Adipocyte (in vitro differentiated cells): ENCODE measurements around the gene KRT31.
A peak's percentile ranks its signal among the peaks of the same experiment; 100 is the strongest.
"Not testable (repeated sequence)": the region's sequence is repeated elsewhere in the genome, so short reads cannot be mapped to it uniquely, and the experiment has no call there.

Source experiments
- DNase-seq: peaks from one replicate; pipeline ENCODE4 v3.0.0-alpha.2; 2015; ENCODE audit warnings: low read depth
- H3K27me3 ChIP-seq: replicated peaks from 2 replicates; pipeline ENCODE4 v1.7.0; 2013; ENCODE audit warnings: mild to moderate bottlenecking, low read length, moderate library complexity; ENCODE audit not compliant: control insufficient read depth, insufficient read depth
- H3K36me3 ChIP-seq: 2 replicates; pipeline ENCODE4 v1.7.0; 2013; ENCODE audit warnings: low read length, mild to moderate bottlenecking, moderate library complexity; ENCODE audit not compliant: control insufficient read depth, insufficient read depth, severe bottlenecking
- H3K4me1 ChIP-seq: 2 replicates; pipeline ENCODE4 v1.7.0; 2013; ENCODE audit warnings: mild to moderate bottlenecking, low read length, moderate library complexity; ENCODE audit not compliant: control insufficient read depth, insufficient read depth
- H3K4me3 ChIP-seq: 2 replicates; pipeline ENCODE4 v1.7.0; 2013; ENCODE audit warnings: mild to moderate bottlenecking, low read length, moderate library complexity
- H3K9ac ChIP-seq: 2 replicates; pipeline ENCODE4 v1.7.0; 2013; ENCODE audit warnings: mild to moderate bottlenecking, low read length, moderate library complexity
- H3K9me3 ChIP-seq: 2 replicates; pipeline ENCODE4 v1.7.0; 2013; ENCODE audit warnings: mild to moderate bottlenecking, low read length, moderate library complexity; ENCODE audit not compliant: control insufficient read depth

Gene KRT31

GRCh38 chr17:41360296-41360995, 37.0 kb downstream of the KRT31 start:
- Histone ChIP-seq H3K4me3 (no peak overlapping the region), H3K4me1 (no peaks in the 10 kb centered on the region), H3K36me3 (no peaks in the 10 kb centered on the region), H3K27me3 (no peaks in the 10 kb centered on the region), H3K9me3 (peaks cover 11% of the 10 kb centered on the region), H3K9ac (no peak overlapping the region)
- peak; percentile 21 for DNase-seq

- no peak for DNase-seq
- no peaks in the 10 kb centered on the region for H3K4me1 ChIP-seq
- peaks cover 9% of the 10 kb centered on the region for H3K27me3 ChIP-seq
- no peak overlapping the region for H3K9ac ChIP-seq
- no peaks in the 10 kb centered on the region for H3K36me3 ChIP-seq
- H3K4me3 ChIP-seq, result no peak overlapping the region
- H3K9me3 ChIP-seq, result peaks cover 11% of the 10 kb centered on the region
Observed at GRCh38 chr17:41354536-41354935, 42.9 kb downstream of the KRT31 start.

- Histone ChIP-seq H3K4me1 (no peaks in the 10 kb centered on the region), H3K36me3 (no peaks in the 10 kb centered on the region), H3K9me3 (peaks cover 11% of the 10 kb centered on the region), H3K4me3 (no peak overlapping the region), H3K27me3 (peaks cover 9% of the 10 kb centered on the region), H3K9ac (no peak overlapping the region)
- no peak for DNase-seq
Observed at GRCh38 chr17:41352597-41353366, 44.6 kb downstream of the KRT31 start.

- no peaks in the 10 kb centered on the region for H3K36me3 ChIP-seq
- no peak for DNase-seq
- no peak overlapping the region for H3K4me3 ChIP-seq
- peaks cover 6% of the 10 kb centered on the region for H3K9me3 ChIP-seq
- H3K27me3 ChIP-seq, result peaks cover 14% of the 10 kb centered on the region
- no peak overlapping the region for H3K9ac ChIP-seq
- no peaks in the 10 kb centered on the region for H3K4me1 ChIP-seq
Observed at GRCh38 chr17:41351177-41351576, 46.2 kb downstream of the KRT31 start.

- not testable (repeated sequence) for H3K9ac ChIP-seq, DNase-seq, H3K36me3 ChIP-seq, H3K4me1 ChIP-seq, H3K4me3 ChIP-seq, H3K9me3 ChIP-seq
- H3K27me3 ChIP-seq, result peaks cover 14% of the 10 kb centered on the region
Observed at GRCh38 chr17:41350381-41350878, 47.0 kb downstream of the KRT31 start, which contains the start of gene KRT33A. KRT33A (minus strand) TSS chr17:41350828; CDS start chr17:41350767, 61 bp downstream.

- Histone ChIP-seq H3K9me3 (peaks cover 9% of the 10 kb centered on the region), H3K36me3 (no peaks in the 10 kb centered on the region), H3K27me3 (peaks cover 20% of the 10 kb centered on the region), H3K9ac (no peak overlapping the region), H3K4me1 (no peaks in the 10 kb centered on the region), H3K4me3 (no peak overlapping the region)
- DNase-seq, result no peak
Observed at GRCh38 chr17:41347869-41348760, 49.3 kb downstream of the KRT31 start.

GRCh38 chr17:41346421-41346820, 51.0 kb downstream of the KRT31 start:
- peaks cover 17% of the 10 kb centered on the region for H3K27me3 ChIP-seq
- not testable (repeated sequence) for H3K4me1 ChIP-seq, DNase-seq

GRCh38 chr17:41345992-41346391, 51.4 kb downstream of the KRT31 start:
- Histone ChIP-seq H3K27me3 (peaks cover 13% of the 10 kb centered on the region), H3K4me3 (no peak overlapping the region), H3K36me3 (no peaks in the 10 kb centered on the region), H3K9ac (no peak overlapping the region), H3K9me3 (peaks cover 26% of the 10 kb centered on the region), H3K4me1 (no peaks in the 10 kb centered on the region)
- DNase-seq, result no peak

More at GRCh38 chr17:41346421-41346820, 51.0 kb downstream of the KRT31 start:
- H3K4me3 ChIP-seq, H3K9ac ChIP-seq, H3K36me3 ChIP-seq: not testable (repeated sequence)
- H3K9me3 ChIP-seq, result peaks cover 25% of the 10 kb centered on the region
